ENCODE data around the gene FAAH. TPM values are rescaled to one million over a fixed set of nuclear protein-coding genes. Genes with fewer than 3 reads are reported as not detected.

The FAAH gene
- total and polyA plus RNA-seq, 2 of the 4 experiments (the other 2 are of a cell fraction) = under 0.01 to 0.19 TPM

DNA sequence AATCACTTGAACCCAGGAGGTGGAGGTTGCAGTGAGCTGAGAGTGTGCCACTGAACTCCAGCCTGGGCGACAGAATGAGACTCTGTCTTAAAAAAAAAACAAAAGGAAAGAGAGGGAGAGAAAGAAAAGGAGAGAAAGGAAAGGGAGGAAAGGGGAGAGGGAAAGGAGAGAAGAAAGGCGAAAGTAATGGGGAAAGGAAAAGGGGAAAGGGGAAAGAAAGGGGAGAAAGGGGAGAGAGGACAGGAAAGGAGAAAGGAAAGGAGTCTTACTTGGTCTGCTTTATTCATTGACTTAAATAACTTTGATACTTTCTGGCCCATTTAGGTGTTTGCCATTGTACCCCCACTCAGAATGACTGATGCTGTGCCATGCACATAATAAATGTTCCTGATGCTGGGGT is 41.8 kb upstream of the FAAH start:
- H3K23ac ChIP-seq (ENCODE audit: low read depth, low read length) = no peak overlapping the region
- no TSS peak for BruUV-seq (replicated peaks)
- in situ Hi-C loops (cut with MboI; ENCODE audit: low sequenced_read_pairs) = no loop called here
- H3K14ac ChIP-seq (replicated peaks; ENCODE audit: low read depth, low read length) = no peak overlapping the region
- WGBS, 2 experiments (ENCODE audit: extremely low coverage in 2 of 2, insufficient read length in 1 of 2) = 83 to 93% methylated on average over 1 of the region's 2 CpGs
- ChIA-PET CTCF (no interaction called here), POLR2A (ENCODE audit: unreplicated experiment) (no interaction called here)
- no peak overlapping the region for H3K4me2 ChIP-seq (ENCODE audit: low read depth, low read length)
- no peak overlapping the region for H4K8ac ChIP-seq (ENCODE audit: low read depth in 2 of 2, low read length in 2 of 2)
- H3K9me1 ChIP-seq (ENCODE audit: insufficient read depth, low read length) = no peaks in the 10 kb centered on the region
- H3K18ac ChIP-seq (ENCODE audit: low read depth, low read length) = no peak overlapping the region
- DNase-seq (no peak), ATAC-seq (ENCODE audit: low read depth) (no peak)
- peaks cover 7 to 16% of the 10 kb centered on the region in 2 experiments for H3K79me1 ChIP-seq (ENCODE audit: low read depth in 1 of 2, low read length in 2 of 2)
- H3K27ac ChIP-seq (ENCODE audit: insufficient read depth, low read length) = no peak overlapping the region
- H2BK120ac ChIP-seq (ENCODE audit: low read depth, low read length) = no peak overlapping the region
- H2AK9ac ChIP-seq (replicated peaks; ENCODE audit: low read depth, low read length, poor library complexity) = no peak overlapping the region
- H3K36me3 ChIP-seq (ENCODE audit: control insufficient read depth, insufficient read depth, low read length) = peaks cover 36% of the 10 kb centered on the region
- no peak overlapping the region for H2AK5ac ChIP-seq (ENCODE audit: low read depth, low read length)
- no peaks in the 10 kb centered on the region for H3K9me3 ChIP-seq (ENCODE audit: control insufficient read depth, insufficient read depth, low read length)
- no peak overlapping the region for H3K4me3 ChIP-seq (ENCODE audit: insufficient read depth, low read depth, low read length)
- H2AFZ ChIP-seq (replicated peaks; ENCODE audit: low read length, poor library complexity) = no peak overlapping the region
- no peak overlapping the region for H2BK15ac ChIP-seq (ENCODE audit: low read depth, low read length)
- H3K27me3 ChIP-seq (ENCODE audit: control insufficient read depth, insufficient read depth, low read length) = no peaks in the 10 kb centered on the region
- H4K91ac ChIP-seq (ENCODE audit: insufficient read depth, low read depth, low read length) = no peak overlapping the region
- no peaks in the 10 kb centered on the region for H3K4me1 ChIP-seq (ENCODE audit: control insufficient read depth, insufficient read depth, low read length)
- H3K9ac ChIP-seq (ENCODE audit: low read depth, low read length) = no peak overlapping the region
- H3K4ac ChIP-seq (ENCODE audit: low read depth, low read length) = no peak overlapping the region
- H3K56ac ChIP-seq (ENCODE audit: extremely low read depth, insufficient read depth, low read length) = no peak overlapping the region
- dilution Hi-C loops (cut with HindIII; ENCODE audit: low sequenced_read_pairs, unreplicated experiment) = no loop called here
- H4K20me1 ChIP-seq (ENCODE audit: insufficient read depth, low read length) = no peaks in the 10 kb centered on the region
- no peak overlapping the region for H2BK5ac ChIP-seq (ENCODE audit: low read depth, low read length, poor library complexity, severe bottlenecking)
- no peak overlapping the region for H2BK20ac ChIP-seq (ENCODE audit: low read depth, low read length)
- H4K5ac ChIP-seq (ENCODE audit: low read depth, low read length) = no peak overlapping the region
- TF ChIP-seq, protein P1, sequence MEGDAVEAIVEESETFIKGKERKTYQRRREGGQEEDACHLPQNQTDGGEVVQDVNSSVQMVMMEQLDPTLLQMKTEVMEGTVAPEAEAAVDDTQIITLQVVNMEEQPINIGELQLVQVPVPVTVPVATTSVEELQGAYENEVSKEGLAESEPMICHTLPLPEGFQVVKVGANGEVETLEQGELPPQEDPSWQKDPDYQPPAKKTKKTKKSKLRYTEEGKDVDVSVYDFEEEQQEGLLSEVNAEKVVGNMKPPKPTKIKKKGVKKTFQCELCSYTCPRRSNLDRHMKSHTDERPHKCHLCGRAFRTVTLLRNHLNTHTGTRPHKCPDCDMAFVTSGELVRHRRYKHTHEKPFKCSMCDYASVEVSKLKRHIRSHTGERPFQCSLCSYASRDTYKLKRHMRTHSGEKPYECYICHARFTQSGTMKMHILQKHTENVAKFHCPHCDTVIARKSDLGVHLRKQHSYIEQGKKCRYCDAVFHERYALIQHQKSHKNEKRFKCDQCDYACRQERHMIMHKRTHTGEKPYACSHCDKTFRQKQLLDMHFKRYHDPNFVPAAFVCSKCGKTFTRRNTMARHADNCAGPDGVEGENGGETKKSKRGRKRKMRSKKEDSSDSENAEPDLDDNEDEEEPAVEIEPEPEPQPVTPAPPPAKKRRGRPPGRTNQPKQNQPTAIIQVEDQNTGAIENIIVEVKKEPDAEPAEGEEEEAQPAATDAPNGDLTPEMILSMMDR (conservative IDR thresholded peaks at IDR 0.05; ENCODE audit: low read depth, low read length) = no peak
- TF ChIP-seq BHLHE40 (IDR thresholded peaks at IDR 0.05; ENCODE audit: low read depth, low read length) (no peak), MAZ (IDR thresholded peaks at IDR 0.05; ENCODE audit: borderline replicate concordance, low read depth, low read length) (no peak), RCOR1 (IDR thresholded peaks at IDR 0.05; ENCODE audit: insufficient replicate concordance, low read length) (no peak), USF2 (IDR thresholded peaks at IDR 0.05; ENCODE audit: low read depth, low read length) (no peak), SMC3 (IDR thresholded peaks at IDR 0.05; ENCODE audit: low read depth, low read length) (no peak)
- TF ChIP-seq, protein P2, sequence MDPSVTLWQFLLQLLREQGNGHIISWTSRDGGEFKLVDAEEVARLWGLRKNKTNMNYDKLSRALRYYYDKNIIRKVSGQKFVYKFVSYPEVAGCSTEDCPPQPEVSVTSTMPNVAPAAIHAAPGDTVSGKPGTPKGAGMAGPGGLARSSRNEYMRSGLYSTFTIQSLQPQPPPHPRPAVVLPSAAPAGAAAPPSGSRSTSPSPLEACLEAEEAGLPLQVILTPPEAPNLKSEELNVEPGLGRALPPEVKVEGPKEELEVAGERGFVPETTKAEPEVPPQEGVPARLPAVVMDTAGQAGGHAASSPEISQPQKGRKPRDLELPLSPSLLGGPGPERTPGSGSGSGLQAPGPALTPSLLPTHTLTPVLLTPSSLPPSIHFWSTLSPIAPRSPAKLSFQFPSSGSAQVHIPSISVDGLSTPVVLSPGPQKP (IDR thresholded peaks at IDR 0.05; ENCODE audit: borderline replicate concordance, low read depth, low read length) = no peak
- intact Hi-C loops (cut with micrococcal nuclease) = no loop called here
